HG03066 (cell line): ENCODE data around the gene CDKN3.
A peak's percentile ranks its signal among the peaks of the same experiment; 100 is the strongest.
"Not testable (repeated sequence)": the region's sequence is repeated elsewhere in the genome, so short reads cannot be mapped to it uniquely, and the experiment has no call there.

Source experiments
- ATAC-seq: cut with Tn5 transposase; IDR thresholded peaks from one replicate; pipeline ENCODE4 v1.9.1; 2021; ENCODE audit warnings: low read depth; ENCODE audit not compliant: unreplicated experiment

The CDKN3 gene

DNA sequence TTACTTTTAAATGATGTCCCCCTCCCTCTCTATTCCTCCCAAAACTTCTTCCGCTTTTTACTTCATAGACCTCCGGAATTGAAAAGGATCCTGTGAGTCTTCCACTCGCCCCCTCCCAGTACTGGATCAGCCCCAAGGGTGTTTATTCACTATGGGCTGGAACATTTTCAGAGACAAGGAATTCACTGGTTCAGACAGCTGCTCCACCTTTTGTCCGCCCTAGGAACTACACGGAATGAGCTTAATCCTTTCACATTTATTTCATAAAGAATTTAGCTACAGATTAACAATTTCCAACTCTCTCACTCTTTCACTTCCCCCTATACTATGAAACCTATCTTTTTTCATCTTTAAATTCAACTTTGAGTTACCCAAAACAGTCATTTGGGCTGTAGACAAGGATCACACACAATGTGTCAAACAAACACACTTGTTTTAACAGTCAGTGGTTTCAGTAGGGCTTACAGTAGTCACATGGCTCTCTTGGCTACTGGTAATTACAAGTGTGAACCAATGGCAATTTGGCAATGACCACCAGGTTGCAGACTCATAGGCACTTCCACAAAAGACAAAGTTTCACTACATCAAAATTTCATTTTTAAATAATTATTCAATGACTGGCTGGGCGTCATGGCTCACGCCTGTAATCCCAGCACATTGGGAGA is 23.8 kb downstream of the CDKN3 start:
- ATAC-seq = no peak

DNA sequence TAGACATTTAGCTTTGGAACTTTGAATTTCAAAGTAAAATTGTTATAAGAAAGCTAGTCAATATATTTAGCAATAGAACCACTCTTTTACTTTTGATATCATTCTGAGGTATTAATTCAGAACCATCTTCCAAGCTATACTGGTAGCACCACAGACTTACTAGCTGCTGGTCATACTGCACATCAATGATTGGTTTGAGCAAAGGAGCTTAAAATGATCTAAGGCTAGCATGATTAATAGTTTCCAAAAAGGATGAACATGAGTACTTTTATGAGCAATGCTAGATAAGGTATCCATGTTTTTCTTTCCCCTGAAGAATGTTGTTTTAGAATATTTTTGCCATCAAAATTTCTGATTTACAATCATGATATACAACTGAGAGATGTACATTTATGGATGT is 27.2 kb downstream of the CDKN3 start:
- ATAC-seq = no peak

DNA sequence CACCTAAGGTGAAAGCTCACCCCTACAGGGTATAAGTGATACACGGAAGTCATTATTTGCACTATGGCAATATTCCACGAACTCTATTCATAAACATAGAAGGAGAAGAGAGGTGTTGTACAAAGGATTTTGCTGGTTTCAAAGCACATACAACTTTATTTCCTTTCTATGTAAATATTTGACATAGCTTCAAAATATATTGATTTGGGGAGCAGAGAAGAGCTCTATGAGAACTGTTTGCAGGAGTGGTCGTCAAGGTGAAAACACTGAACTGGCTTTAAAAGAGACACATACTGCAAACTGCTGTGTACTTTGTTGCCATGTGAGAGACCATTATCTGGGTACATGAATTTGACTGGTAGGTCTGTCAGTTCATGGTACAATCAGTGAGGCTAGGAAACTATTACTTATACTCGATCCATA is 27.7 kb downstream of the CDKN3 start:
- ATAC-seq = no peak

DNA sequence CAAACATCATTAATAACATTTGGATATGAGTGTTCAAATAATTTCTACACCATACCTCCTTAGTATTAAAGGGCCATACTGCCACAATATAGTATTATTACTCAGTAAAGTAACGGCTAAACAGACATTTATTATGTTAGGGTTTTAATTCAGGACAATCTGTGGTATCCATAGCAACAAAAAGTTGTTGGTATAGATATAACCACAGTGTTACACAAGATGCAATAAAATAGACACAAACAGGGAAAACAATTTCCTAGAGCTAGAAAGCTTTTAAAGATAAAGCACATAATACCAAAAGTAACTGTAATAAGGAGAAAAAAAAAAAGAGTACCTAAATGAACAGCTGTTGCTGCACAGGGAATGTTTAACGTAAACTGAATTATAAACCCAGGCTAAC is 28.3 kb downstream of the CDKN3 start:
- ATAC-seq = no peak

DNA sequence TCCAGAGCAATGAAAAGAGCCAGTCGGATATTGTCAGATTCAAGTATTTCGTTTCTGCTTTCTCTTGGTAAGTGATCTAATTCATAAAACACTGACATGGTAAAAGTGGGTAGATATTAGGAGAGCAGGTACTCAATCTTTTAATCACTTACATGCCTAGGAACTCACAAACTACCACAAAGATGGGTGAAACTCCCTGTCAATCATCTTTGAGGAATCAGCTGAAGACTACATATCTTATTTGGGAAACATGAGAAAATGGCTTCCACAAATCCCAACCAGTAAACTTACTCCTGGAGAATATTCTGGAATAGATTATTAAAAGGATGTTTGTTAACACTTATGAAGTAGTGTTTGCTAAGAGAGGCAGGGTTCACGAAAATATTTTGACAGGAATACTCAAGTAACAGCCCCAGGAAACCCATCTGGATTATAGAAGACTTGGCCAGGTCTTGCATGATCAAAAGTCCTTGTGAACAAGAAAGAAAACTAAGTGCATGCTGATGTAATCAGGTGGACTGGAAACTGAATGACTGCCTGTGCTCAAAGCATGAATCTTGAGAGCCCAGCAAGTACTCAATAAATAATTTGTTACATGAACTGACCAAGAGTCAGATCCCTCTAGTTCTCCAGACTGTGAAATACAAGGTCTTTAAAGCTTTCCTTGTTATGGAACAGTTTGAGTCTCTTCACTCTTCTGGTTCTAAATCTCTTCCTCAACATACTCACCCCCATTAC is 28.9 kb downstream of the CDKN3 start:
- no peak for ATAC-seq

DNA sequence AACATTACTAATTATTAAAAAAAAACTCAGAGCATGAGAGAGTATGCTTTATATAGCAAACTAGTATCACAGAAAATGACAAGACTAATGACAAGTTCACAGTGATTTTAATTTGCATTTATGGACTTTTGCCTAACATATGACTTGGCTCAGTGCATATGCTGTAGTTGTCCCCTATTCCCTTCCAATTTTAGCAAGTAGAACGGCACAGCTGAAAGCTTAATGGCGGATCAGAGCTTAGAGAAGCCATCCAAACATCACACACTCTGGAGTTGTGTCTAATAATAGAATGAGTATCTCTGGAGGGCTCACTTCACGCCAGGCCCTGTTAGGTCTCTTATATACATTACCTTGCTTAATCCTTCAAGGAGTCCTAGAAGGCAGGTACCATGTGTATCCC is 31.1 kb downstream of the CDKN3 start:
- no peak for ATAC-seq

DNA sequence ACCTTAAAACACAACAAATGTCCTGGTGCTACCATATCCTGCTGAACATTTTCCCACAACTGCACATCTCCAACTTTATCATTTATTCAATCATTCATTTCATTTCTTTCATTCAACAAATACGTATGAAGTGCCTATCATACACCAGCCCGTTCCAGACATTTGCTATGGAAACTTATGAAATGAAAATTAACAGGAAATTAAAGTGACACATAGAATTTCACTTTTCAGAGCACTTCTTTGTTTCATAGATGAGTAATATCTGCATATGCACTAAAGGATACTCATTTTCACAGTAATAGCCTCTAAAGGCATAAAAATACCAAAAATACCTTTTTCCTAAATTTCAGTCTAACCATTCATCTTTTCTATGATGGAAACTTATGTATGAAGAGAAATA is 31.7 kb downstream of the CDKN3 start:
- ATAC-seq = no peak

DNA sequence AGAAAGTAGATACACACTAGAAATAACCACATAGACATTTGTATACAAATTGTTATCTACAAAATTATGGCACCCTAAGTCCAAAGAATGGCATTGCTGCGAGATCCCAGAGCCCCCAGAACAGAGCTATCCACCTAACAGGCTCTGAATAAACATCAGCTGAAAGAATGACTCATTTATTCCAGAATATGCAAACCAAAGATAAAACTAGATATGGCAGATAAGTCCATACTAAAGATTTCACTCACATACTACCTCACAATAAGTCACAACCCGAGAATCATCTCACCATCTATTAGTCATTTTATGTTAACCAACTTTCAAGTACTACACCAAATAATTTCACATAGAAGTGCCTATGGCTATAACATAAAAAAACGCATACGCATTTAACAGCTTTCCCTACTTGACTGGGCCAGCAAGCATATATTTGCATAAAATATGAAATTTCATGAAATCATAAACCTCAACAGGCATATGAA is 38.7 kb downstream of the CDKN3 start:
- ATAC-seq = peak; percentile 53

DNA sequence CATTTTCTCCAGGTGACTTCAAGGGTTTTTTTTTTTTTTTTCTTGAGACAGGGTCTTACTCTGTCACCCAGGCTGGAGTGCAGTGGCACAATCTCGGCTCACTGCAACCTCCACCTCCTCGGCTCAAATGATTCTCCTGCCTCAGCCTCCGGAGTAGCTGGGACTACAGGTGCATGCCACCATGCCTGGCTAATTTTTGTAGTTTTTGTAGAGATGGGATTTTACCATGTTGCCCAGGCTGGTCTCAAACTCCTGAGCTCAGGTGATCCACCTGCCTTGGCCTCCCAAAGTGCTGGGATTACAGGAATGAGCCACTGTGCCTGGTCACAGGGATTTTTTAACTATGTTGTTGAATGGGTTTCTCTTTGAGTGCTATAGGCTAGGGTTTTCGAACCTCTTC is 41.1 kb downstream of the CDKN3 start:
- ATAC-seq = not testable (repeated sequence)

DNA sequence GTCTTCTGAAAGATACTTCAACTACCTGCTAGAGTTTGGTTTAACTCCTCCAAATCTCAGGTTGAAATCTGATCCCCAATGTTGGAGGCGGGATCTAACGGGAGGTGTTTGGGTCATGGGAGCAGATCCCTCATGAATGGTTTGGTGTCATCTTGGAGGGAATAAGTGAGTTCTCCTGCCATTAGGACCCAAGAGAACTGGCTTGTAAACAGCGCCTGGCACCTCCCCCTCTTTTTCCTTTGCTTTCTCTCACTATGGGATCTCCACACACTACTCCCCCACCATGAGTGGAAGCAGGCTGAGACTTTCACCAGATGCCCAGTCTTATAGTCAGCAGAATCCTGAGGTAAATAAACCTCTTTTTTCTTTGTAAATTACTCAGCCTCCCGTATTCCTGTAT is 41.9 kb downstream of the CDKN3 start:
- ATAC-seq = no peak

DNA sequence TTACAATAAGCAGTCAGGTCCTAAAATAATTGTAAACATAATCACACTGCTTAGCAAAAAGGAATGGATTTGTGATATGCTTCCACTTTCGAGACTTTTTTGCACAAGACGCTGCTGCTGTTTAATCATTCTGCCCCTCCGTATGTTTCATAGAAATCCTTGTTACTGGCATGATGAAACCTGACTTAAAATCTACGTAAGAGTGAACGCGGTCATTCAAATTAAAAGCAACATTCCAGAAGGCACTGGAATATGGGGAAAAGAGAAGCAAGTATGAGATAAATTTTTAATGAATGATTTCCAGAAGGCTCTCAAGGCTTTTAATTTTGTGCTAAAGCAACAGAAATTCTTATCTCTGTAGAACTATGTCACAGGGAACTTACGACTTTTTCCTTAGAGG is 43.2 kb downstream of the CDKN3 start:
- no peak for ATAC-seq

DNA sequence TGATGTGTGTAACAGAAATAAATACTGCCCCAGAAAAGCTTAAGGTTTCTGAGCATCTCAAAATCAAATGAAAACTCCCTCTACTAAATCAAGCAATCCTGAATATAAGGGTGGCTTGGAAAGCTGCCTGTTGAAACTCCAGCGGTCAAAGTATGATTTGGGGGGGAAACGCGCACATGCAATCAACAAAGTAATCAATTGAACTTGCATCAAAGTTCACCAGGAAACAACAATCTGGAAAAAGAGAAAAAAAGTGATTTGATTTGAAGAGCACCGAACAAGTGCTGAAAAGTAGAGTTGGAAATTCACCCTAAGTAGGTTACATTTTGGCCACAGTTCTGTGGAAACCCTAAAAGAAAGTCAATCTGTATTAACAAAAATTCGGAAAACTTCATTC is 43.7 kb downstream of the CDKN3 start:
- no peak for ATAC-seq

DNA sequence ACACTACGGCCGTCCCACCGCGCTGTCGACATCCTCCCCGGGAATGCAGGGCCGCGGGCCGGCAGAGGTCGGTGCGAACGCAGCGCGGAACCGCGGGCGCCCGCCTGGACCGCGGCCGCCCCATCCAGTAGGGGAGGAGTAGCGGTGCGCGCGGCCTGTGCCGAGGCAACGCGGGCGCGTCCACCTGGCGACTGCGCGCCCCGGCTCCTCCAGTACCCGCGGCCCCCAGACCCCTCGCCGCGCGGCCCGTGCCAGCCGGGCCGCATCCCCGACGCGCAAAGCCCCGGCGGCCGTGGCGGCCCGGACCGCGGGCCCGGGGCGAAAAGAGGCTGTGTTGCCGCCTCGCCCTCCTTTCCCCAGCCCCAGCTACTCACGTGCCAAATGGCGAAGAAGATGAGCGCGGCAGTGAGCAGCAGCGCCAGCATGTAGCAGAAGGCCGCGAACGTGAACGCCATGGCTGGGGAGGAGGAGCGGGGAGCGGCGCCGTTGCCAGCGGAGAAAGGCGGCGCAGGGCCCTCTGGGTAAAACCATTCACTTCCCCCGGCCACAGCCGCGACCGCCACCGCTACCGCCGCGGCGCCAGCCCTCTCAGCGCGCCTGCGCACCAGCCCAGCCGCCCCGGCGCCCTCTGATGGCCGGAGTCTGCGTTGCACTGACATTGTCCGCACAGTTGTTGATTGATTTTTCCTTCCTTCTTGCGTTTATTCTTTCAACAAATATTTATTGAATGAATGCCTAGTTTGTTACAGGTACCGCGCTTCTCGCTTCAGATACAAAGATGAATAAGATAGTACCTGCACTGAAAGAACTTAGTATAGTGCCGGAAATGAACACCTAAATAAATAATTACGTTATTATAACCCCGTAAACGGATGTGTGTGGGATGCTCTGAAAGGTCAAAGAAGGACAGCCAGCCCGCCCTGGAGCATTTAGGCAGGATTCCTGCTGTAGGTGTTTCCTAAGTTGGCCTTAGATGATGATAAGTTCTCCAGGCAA is 44.4 kb downstream of the CDKN3 start, which contains the start of gene CNIH1:
Gene CNIH1, minus strand, starts transcription at position 502 of the 996 bp plus-strand sequence. Its CDS starts 47 bp downstream, at position 455.
- peak; percentile 93 for ATAC-seq

DNA sequence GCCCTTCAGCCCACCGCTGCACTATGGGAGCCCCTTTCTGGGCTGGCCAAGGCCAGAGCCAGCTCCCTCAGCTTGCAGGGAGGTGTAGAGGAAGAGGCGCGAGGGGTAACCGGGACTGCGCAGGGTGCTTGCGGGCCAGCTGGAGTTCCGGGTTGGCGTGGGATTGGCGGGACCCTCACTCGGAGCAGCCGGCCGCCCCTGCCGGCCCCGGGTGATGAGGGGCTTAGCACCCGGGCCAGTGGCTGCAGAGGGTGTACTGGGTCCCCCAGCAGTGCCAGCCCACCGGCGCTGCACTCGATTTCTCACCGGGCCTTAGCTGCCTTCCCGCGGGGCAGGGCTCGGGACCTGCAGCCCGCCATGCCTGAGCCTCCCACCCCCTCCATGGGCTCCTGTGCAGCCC is 46.2 kb downstream of the CDKN3 start:
- not testable (repeated sequence) for ATAC-seq

DNA sequence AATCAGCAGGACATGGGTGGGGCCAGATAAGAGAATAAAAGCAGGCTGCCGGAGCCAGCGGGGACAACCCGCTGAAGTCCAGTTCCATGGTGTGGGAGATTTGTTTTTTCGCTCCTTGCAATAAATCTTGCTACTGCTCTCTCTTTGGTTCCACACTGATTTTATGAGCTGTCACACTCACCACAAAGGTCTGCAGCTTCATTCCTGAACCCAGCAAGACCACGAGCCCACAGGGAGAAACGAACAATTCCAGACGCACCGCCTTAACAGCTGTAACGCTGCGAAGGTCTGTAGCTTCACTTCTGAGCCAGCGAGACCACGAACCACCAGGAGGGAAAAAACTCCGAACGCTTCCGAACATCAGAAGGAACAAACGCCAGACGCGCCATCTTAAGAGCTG is 47.2 kb downstream of the CDKN3 start:
- no peak for ATAC-seq

DNA sequence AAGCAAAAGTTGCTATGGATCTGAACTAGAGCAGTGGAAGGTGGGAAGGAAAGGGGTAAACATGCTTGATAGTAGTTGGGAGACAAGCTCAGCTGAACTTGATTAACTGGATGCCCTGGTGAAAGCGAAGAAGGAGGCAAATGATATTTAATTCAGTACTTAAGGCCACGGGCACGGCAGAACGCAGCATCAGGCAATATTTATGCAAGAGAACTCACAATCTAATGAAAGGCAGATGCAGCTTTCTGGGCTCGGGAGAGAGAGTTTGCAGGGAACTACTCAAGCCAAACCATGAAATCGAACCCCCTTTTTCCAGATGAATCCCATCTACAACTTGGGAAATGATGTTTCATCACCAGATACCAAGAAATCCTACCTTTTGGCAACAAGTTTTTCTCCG is 47.9 kb downstream of the CDKN3 start:
- no peak for ATAC-seq

DNA sequence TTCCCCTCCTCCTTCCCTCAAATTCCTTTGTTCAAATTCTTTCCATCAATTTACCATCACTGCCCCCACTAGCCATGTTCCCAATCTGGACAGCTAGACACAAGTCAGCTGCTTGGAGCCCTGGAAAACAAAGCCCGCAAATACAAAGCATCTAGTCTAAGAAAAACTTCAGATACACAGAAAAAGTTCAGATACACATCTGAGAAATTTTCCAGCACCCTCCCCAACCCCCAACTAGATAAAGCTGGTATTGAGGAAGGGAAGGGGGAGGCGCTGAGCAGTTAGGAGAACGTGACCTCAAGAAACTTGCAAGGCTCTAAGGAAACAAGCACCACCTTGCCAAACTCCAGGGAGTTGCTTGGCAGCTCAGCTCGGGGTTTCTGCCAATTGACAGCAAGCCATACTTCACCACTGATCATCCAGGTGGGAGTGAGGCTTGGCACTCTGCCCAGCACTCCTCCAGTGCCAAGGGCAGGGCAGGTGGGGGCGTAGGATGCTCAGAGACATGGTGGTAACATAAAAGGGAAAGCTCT is 49.4 kb downstream of the CDKN3 start:
- no peak for ATAC-seq

DNA sequence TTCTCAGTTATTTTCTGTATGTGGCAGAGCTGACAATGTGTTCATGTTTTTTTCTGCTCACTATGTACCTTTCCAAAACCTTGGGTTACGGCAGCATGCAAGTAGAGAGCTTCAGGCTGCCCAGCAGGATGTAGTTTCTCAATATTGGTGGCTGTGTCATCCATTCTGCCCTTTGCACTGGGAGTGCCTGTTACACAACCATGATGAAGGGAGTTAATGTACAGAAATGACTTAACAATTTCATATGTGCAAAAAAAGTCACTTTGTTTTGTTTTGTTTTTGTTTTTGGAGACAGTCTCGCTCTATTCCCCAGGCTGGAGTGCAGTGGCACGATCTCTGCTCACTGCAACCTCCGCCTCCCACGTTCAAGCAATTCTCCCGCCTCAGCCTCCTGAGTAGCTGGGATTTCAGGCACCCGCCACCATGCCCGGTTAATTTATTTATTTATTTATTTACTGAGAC is 50.5 kb downstream of the CDKN3 start:
- no peak for ATAC-seq

DNA sequence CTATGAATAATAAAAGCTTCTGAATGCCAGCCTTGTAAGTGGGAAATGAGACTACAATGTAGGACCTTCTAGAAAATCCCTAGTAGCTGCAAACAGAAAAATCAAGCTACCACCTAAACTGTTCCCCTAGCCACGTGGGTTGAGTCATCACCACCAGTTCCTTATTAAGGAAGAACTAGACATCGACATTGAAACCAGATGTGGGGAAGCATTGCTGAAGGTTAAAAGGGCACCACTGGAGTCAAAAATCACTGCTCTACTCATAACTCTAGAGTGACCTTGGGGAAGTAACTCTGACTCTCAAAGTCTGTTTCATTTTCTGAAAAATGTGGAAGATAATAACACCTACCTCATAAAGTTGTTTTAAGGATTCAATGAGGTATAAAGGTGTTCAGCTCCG is 53.7 kb downstream of the CDKN3 start:
- ATAC-seq = no peak

DNA sequence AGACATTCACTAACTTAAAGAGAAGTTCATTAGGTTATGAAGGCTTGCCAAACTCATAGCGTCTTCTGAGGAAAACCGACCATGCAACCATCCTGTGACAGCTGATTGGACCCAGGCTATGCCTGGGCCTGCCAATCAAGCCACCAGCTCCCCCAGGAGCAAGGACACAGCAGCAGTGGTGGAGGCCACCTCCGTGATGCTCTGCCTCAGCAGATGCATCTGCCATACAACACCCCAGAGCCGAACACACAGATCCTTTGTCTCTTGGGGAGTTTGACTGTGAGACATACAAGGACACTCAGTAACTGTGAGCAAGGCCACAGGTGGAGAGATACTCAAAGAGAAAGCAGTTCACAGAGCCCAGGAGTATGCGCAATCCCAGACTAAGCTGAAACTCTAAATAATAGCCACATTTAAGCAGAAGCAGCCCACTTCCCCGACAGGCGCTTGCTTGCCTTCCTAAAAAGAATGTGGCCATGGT is 54.4 kb downstream of the CDKN3 start:
- no peak for ATAC-seq
